Chondrocyte (in vitro differentiated cells): ENCODE results near the gene R3HCC1L. TPM values are rescaled to one million over a fixed set of nuclear protein-coding genes. Genes with fewer than 3 reads are reported as not detected.

ENCODE experiments used
- DNase-seq: peaks from one replicate; pipeline ENCODE4 v3.0.0; 2021; ENCODE audit warnings: mixed read lengths, low spot score
- H3K27ac Mint-ChIP-seq: one replicate; pipeline ENCODE4 v1.8.0; 2021; ENCODE audit warnings: mild to moderate bottlenecking, moderate library complexity, mixed read lengths; ENCODE audit not compliant: unreplicated experiment
- H3K27me3 Mint-ChIP-seq: 2 replicates; pipeline ENCODE4 v1.8.0; 2021; ENCODE audit warnings: low read depth, mixed read lengths
- H3K36me3 Mint-ChIP-seq: 2 replicates; pipeline ENCODE4 v1.8.0; 2021; ENCODE audit warnings: low read depth, mixed read lengths
- H3K4me1 Mint-ChIP-seq: 2 replicates; pipeline ENCODE4 v1.8.0; 2021; ENCODE audit warnings: low read depth, mild to moderate bottlenecking, mixed read lengths
- H3K4me3 Mint-ChIP-seq: one replicate; pipeline ENCODE4 v1.8.0; 2021; ENCODE audit warnings: mild to moderate bottlenecking, moderate library complexity, mixed read lengths; ENCODE audit not compliant: unreplicated experiment
- H3K9me3 Mint-ChIP-seq: 2 replicates; pipeline ENCODE4 v1.8.0; 2021; ENCODE audit warnings: low read depth, mixed read lengths
- CTCF ChIP-seq: fragments of 200-600 bp; sonication (generic); IDR thresholded peaks from 2 replicates; pipeline ENCODE4 v1.5.0; 2021; ENCODE audit warnings: antibody characterized with exemption, mild to moderate bottlenecking, moderate library complexity
- total RNA-seq: library from RNA; stranded (reverse); gene quantifications from 3 replicates; pipeline ENCODE4 v1.2.1, GENCODE V29; 2021

R3HCC1L gene
- total RNA-seq, 1 donor from 2014 or later: 9.1 TPM

- peaks cover 18% of the 10 kb centered on the region for H3K36me3 Mint-ChIP-seq
- no peaks in the 10 kb centered on the region for H3K9me3 Mint-ChIP-seq
- no peak overlapping the region for H3K4me3 Mint-ChIP-seq
- H3K27ac Mint-ChIP-seq: no peak overlapping the region
- no peaks in the 10 kb centered on the region for H3K27me3 Mint-ChIP-seq
- DNase-seq: no peak
- H3K4me1 Mint-ChIP-seq: no peaks in the 10 kb centered on the region
- TF ChIP-seq CTCF: no peak
These were observed 110.1 kb downstream of the R3HCC1L start for GRCh38 chr10:98244586-98244985.

- H3K27ac Mint-ChIP-seq: no peak overlapping the region
- H3K4me1 Mint-ChIP-seq: no peaks in the 10 kb centered on the region
- H3K4me3 Mint-ChIP-seq: no peak overlapping the region
- no peak for DNase-seq
- no peaks in the 10 kb centered on the region for H3K9me3 Mint-ChIP-seq
- TF ChIP-seq CTCF: no peak
- H3K27me3 Mint-ChIP-seq: no peaks in the 10 kb centered on the region
- H3K36me3 Mint-ChIP-seq: peaks cover 25% of the 10 kb centered on the region
These were observed 112.7 kb downstream of the R3HCC1L start for GRCh38 chr10:98246911-98247805.

GRCh38 chr10:98248018-98248417, 113.6 kb downstream of the R3HCC1L start:
- TF ChIP-seq CTCF: no peak
- Mint-ChIP-seq H3K36me3 (peaks cover 25% of the 10 kb centered on the region), H3K27ac (no peak overlapping the region), H3K4me3 (no peak overlapping the region), H3K9me3 (no peaks in the 10 kb centered on the region), H3K27me3 (no peaks in the 10 kb centered on the region), H3K4me1 (no peaks in the 10 kb centered on the region)
- DNase-seq: no peak

GRCh38 chr10:98249134-98249533, 114.7 kb downstream of the R3HCC1L start:
- no peak for DNase-seq
- Mint-ChIP-seq H3K9me3 (no peaks in the 10 kb centered on the region), H3K4me3 (no peak overlapping the region), H3K36me3 (peaks cover 23% of the 10 kb centered on the region), H3K27ac (no peak overlapping the region), H3K27me3 (no peaks in the 10 kb centered on the region), H3K4me1 (no peaks in the 10 kb centered on the region)
- TF ChIP-seq CTCF: no peak

GRCh38 chr10:98251399-98251798, 116.9 kb downstream of the R3HCC1L start:
- H3K27ac Mint-ChIP-seq: no peak overlapping the region
- H3K27me3 Mint-ChIP-seq: no peaks in the 10 kb centered on the region
- H3K4me1 Mint-ChIP-seq: no peaks in the 10 kb centered on the region
- TF ChIP-seq CTCF: no peak
- H3K4me3 Mint-ChIP-seq: no peak overlapping the region
- peaks cover 20% of the 10 kb centered on the region for H3K36me3 Mint-ChIP-seq
- no peaks in the 10 kb centered on the region for H3K9me3 Mint-ChIP-seq
- DNase-seq: no peak
